ENCODE data around the gene CNIH2. TPM values are rescaled to one million over a fixed set of nuclear protein-coding genes. Genes with fewer than 3 reads are reported as not detected.

Gene CNIH2
- total and polyA plus RNA-seq, 9 of the 15 experiments (the other 6 are each of a cell fraction or from before 2014, with no cell fraction given), result 0.26 to 0.89 (median 0.40) TPM; not detected in 4

DNA sequence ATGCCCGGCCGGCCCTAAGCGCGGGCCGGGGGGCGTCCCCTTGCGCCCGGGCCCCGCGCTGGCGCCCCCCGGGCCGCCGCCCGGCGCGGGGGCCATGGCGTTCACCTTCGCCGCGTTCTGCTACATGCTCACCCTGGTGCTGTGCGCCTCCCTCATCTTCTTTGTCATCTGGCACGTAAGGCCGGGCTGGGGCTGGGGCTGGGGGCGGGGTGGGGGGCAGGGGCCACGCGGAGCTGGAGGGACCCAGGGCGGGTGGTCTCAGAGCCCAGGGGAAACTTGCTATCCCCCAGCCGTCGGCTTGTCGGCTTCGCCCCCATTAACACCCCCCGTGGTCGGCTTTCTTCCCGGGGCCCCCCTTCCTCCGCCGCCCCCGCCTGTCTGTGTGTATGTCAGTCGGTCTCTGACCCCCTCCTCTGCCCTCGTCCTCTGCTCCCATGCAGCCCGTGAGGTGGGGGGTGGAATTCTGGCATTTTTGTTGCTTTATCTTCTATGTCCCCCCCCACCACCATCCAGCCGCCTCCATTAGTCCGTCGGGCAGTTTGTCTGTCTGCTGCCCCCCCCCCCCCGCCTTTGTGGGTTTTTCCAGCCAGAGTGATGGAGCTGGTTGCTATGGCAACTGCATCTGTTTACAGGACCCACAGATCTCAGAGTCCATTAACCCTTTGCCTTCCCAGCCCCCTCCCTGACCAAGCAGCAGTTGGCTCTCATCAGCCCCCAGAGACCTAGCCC lies 552 bp downstream of the CNIH2 start (continued):
- TF ChIP-seq RCOR1 (IDR thresholded peaks at IDR 0.05; ENCODE audit: borderline replicate concordance in 1 of 2, low read depth in 2 of 2, low read length in 2 of 2) (peak in 1 of 2 experiments; percentile 72; a peak in 2 of 4 replicates), ZFP91 (CRISPR knock-in tag; IDR thresholded peaks at IDR 0.05) (no peak)
- TF ChIP-seq, protein P1, sequence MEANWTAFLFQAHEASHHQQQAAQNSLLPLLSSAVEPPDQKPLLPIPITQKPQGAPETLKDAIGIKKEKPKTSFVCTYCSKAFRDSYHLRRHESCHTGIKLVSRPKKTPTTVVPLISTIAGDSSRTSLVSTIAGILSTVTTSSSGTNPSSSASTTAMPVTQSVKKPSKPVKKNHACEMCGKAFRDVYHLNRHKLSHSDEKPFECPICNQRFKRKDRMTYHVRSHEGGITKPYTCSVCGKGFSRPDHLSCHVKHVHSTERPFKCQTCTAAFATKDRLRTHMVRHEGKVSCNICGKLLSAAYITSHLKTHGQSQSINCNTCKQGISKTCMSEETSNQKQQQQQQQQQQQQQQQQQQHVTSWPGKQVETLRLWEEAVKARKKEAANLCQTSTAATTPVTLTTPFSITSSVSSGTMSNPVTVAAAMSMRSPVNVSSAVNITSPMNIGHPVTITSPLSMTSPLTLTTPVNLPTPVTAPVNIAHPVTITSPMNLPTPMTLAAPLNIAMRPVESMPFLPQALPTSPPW (CRISPR knock-in tag; IDR thresholded peaks at IDR 0.05), result peak; percentile 70

GRCh38 chr11:66279092-66279734 lies 1.2 kb downstream of the CNIH2 start:
- H3K36me3 ChIP-seq (ENCODE audit: control insufficient read depth, insufficient read depth, low read length), result peaks cover 27% of the 10 kb centered on the region; the same call in 2 of the 3 replicates

More at GRCh38 chr11:66279092-66279734, 1.2 kb downstream of the CNIH2 start:
- no TSS peak for BruUV-seq (replicated peaks)
- 42% methylated on average over 6 of the region's 15 CpGs for WGBS (ENCODE audit: insufficient coverage, low coverage, missing lambda C conversion rate)
- ATAC-seq, result no peak
- DNase-seq (ENCODE audit: extremely low read depth in 1 of 4, low spot score in 3 of 4), result no peak
- no peak overlapping the region for H3K27ac ChIP-seq (ENCODE audit: extremely low read depth, low read depth, low read length)
- no peak overlapping the region for H2AFZ ChIP-seq (ENCODE audit: low read depth, low read length)
- H3K27me3 ChIP-seq (ENCODE audit: control insufficient read depth in 2 of 2, insufficient read depth in 2 of 2, low read length in 2 of 2), result no peaks in the 10 kb centered on the region
- TF ChIP-seq STAT5B (CRISPR knock-in tag; IDR thresholded peaks at IDR 0.05) (no peak), SPI1 (IDR thresholded peaks at IDR 0.05; ENCODE audit: borderline replicate concordance, low read depth, low read length) (0 out of 2 replicates have a peak, but pooled peaks have one; percentile 27), POLR2A (conservative IDR thresholded peaks at IDR 0.05) (no peak)
- peaks cover 4% of the 10 kb centered on the region for H3K9me1 ChIP-seq (ENCODE audit: control insufficient read depth, insufficient read depth, low read length)
- H3K79me2 ChIP-seq (ENCODE audit: control insufficient read depth, insufficient read depth, low read length), result no peaks in the 10 kb centered on the region
- no peak overlapping the region; a peak in 1 of 4 replicates for H3K9ac ChIP-seq (ENCODE audit: insufficient read depth in 1 of 2, low read depth in 2 of 2, low read length in 2 of 2)
- CTCF ChIA-PET (ENCODE audit: low intra/inter-chr PET ratio), result no interaction called here
- no peak overlapping the region for H3K4me3 ChIP-seq
- peaks cover 2 to 36% of the 10 kb centered on the region in 2 experiments; a peak in 3 of 5 replicates for H3K4me1 ChIP-seq (replicated peaks in 1 of 2; ENCODE audit: control insufficient read depth in 2 of 2, insufficient read depth in 2 of 2, low read length in 2 of 2)
- H3K9me3 ChIP-seq (replicated peaks; ENCODE audit: control insufficient read depth, insufficient read depth, low read depth, low read length), result no peaks in the 10 kb centered on the region
- intact Hi-C loops (cut with micrococcal nuclease) (no loop called here), in situ Hi-C loops (cut with MboI) (no loop called here)
- POLR2A ChIA-PET, result interaction anchor here (0.6 to 3.0 kb wide), 2 partner anchors 10 to 36 kb away, joined by 6 to 14 read pairs; partner anchors contain the start of gene YIF1A
- no peak overlapping the region for H3K4me2 ChIP-seq (ENCODE audit: insufficient read depth, low read length)
- H4K20me1 ChIP-seq (replicated peaks; ENCODE audit: control insufficient read depth, insufficient read depth, low read length), result peaks cover 19% of the 10 kb centered on the region
- FAIRE-seq, result no peak

Measured in K562 (cell line).